ENCODE results near the gene ITIH4. TPM values are rescaled to one million over a fixed set of nuclear protein-coding genes. Genes with fewer than 3 reads are reported as not detected.

Gene ITIH4
- total and polyA plus RNA-seq, 9 of the 15 experiments (the other 6 are each of a cell fraction or from before 2014, with no cell fraction given), result 0.09 to 0.62 (median 0.20) TPM; not detected in 6

GRCh38 chr3:52787672-52788625 is 42.5 kb downstream of the ITIH4 start:
- no peaks in the 10 kb centered on the region for H3K9me1 ChIP-seq (ENCODE audit: control insufficient read depth, insufficient read depth, low read length)
- no peaks in the 10 kb centered on the region for H4K20me1 ChIP-seq (replicated peaks; ENCODE audit: control insufficient read depth, insufficient read depth, low read length)
- ChIA-PET POLR2A (interaction anchor here (0.6 to 1.2 kb wide), 5 partner anchors 9 to 377 kb away, joined by 3 to 5 read pairs (median 3); no protein-coding TSS in a partner anchor), CTCF (ENCODE audit: low intra/inter-chr PET ratio) (no interaction called here)
- no peak overlapping the region for H2AFZ ChIP-seq (ENCODE audit: low read depth, low read length)
- DNase-seq (ENCODE audit: extremely low read depth in 1 of 4, low spot score in 3 of 4), result no peak
- in situ Hi-C loops (cut with MboI) (no loop called here), intact Hi-C loops (cut with micrococcal nuclease) (no loop called here)
- H3K9ac ChIP-seq (ENCODE audit: insufficient read depth in 1 of 2, low read depth in 2 of 2, low read length in 2 of 2), result no peak overlapping the region
- no peak overlapping the region for H3K27ac ChIP-seq (ENCODE audit: extremely low read depth, low read depth, low read length)
- peaks cover 0 to 25% of the 10 kb centered on the region in 2 experiments; a peak in 3 of 5 replicates for H3K27me3 ChIP-seq (ENCODE audit: control insufficient read depth in 2 of 2, insufficient read depth in 2 of 2, low read length in 2 of 2)
- H3K4me2 ChIP-seq (ENCODE audit: insufficient read depth, low read length), result no peak overlapping the region
- no peak for FAIRE-seq
- H3K4me3 ChIP-seq, result no peak overlapping the region
- 4% methylated on average over 11 of the region's 17 CpGs for WGBS (ENCODE audit: insufficient coverage, low coverage, missing lambda C conversion rate)
- H3K36me3 ChIP-seq (ENCODE audit: control insufficient read depth, insufficient read depth, low read length), result no peaks in the 10 kb centered on the region
- peaks cover 0 to 8% of the 10 kb centered on the region in 2 experiments; a peak in 2 of 5 replicates for H3K4me1 ChIP-seq (replicated peaks in 1 of 2; ENCODE audit: control insufficient read depth in 2 of 2, insufficient read depth in 2 of 2, low read length in 2 of 2)
- BruUV-seq (replicated peaks), result no TSS peak
- no peak for ATAC-seq
- no peaks in the 10 kb centered on the region for H3K79me2 ChIP-seq (ENCODE audit: control insufficient read depth, insufficient read depth, low read length)
- no peaks in the 10 kb centered on the region for H3K9me3 ChIP-seq (replicated peaks; ENCODE audit: control insufficient read depth, insufficient read depth, low read depth, low read length)
- no peak for TF ChIP-seq SIN3A (IDR thresholded peaks at IDR 0.05; ENCODE audit: borderline replicate concordance in 2 of 2, control insufficient read depth in 1 of 2, low read depth in 2 of 2, low read length in 2 of 2)
- TF ChIP-seq ZEB2 (IDR thresholded peaks at IDR 0.05), result no peak
- no peak for TF ChIP-seq TSHZ1 (CRISPR knock-in tag; IDR thresholded peaks at IDR 0.05)
- TF ChIP-seq HNRNPK (IDR thresholded peaks at IDR 0.05; ENCODE audit: low read depth, low read length, poor library complexity, severe bottlenecking), result no peak
- no peak for TF ChIP-seq CTCF (IDR thresholded peaks at IDR 0.05 in 2 of 3, conservative IDR thresholded peaks at IDR 0.05 in 1 of 3; ENCODE audit: insufficient read depth in 2 of 3, low read depth in 1 of 3, low read length in 3 of 3)
- no peak for TF ChIP-seq NR2C2 (CRISPR knock-in tag; IDR thresholded peaks at IDR 0.05)
- no peak for TF ChIP-seq NR2C2 (tag; IDR thresholded peaks at IDR 0.05)
- no peak for TF ChIP-seq ZNF140 (CRISPR knock-in tag; IDR thresholded peaks at IDR 0.05)
- no peak for TF ChIP-seq SMAD3 (CRISPR knock-in tag; conservative IDR thresholded peaks at IDR 0.05)
- no peak for TF ChIP-seq MCM5 (IDR thresholded peaks at IDR 0.05; ENCODE audit: low read depth)
- TF ChIP-seq OTX1 (CRISPR knock-in tag; IDR thresholded peaks at IDR 0.05), result no peak
- TF ChIP-seq ZFP30 (CRISPR knock-in tag; IDR thresholded peaks at IDR 0.05; ENCODE audit: borderline replicate concordance), result no peak
- no peak for TF ChIP-seq ZNF41 (CRISPR knock-in tag; conservative IDR thresholded peaks at IDR 0.05)
- no peak for TF ChIP-seq PML (IDR thresholded peaks at IDR 0.05; ENCODE audit: low read length)
- no peak for TF ChIP-seq KLF16 (IDR thresholded peaks at IDR 0.05)
- no peak for TF ChIP-seq NUFIP1 (IDR thresholded peaks at IDR 0.05; ENCODE audit: partially characterized antibody)
- no peak for TF ChIP-seq FOXM1 (IDR thresholded peaks at IDR 0.05; ENCODE audit: low read depth)
- no peak for TF ChIP-seq FOXM1 (CRISPR knock-in tag; IDR thresholded peaks at IDR 0.05; ENCODE audit: low read depth)

Data from K562 (cell line).